ENCODE measurements around the gene RHOT2.

The RHOT2 gene

GRCh38 chr16:662597-662996 lies 5.3 kb upstream of the RHOT2 start:
- DNase-seq (ENCODE audit: low read depth): no peak
- TF ChIP-seq, protein P1, sequence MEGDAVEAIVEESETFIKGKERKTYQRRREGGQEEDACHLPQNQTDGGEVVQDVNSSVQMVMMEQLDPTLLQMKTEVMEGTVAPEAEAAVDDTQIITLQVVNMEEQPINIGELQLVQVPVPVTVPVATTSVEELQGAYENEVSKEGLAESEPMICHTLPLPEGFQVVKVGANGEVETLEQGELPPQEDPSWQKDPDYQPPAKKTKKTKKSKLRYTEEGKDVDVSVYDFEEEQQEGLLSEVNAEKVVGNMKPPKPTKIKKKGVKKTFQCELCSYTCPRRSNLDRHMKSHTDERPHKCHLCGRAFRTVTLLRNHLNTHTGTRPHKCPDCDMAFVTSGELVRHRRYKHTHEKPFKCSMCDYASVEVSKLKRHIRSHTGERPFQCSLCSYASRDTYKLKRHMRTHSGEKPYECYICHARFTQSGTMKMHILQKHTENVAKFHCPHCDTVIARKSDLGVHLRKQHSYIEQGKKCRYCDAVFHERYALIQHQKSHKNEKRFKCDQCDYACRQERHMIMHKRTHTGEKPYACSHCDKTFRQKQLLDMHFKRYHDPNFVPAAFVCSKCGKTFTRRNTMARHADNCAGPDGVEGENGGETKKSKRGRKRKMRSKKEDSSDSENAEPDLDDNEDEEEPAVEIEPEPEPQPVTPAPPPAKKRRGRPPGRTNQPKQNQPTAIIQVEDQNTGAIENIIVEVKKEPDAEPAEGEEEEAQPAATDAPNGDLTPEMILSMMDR (IDR thresholded peaks at IDR 0.05; ENCODE audit: insufficient read depth, low read depth, low read length, missing control alignments): no peak
- H3K4me3 ChIP-seq (ENCODE audit: low read depth, low read length): no peak overlapping the region

GRCh38 chr16:666572-666971 lies 1.4 kb upstream of the RHOT2 start:
- no peak for DNase-seq (ENCODE audit: low read depth)
- TF ChIP-seq, protein P1 (IDR thresholded peaks at IDR 0.05; ENCODE audit: insufficient read depth, low read depth, low read length, missing control alignments): no peak
- H3K4me3 ChIP-seq (ENCODE audit: low read depth, low read length): no peak overlapping the region

DNA sequence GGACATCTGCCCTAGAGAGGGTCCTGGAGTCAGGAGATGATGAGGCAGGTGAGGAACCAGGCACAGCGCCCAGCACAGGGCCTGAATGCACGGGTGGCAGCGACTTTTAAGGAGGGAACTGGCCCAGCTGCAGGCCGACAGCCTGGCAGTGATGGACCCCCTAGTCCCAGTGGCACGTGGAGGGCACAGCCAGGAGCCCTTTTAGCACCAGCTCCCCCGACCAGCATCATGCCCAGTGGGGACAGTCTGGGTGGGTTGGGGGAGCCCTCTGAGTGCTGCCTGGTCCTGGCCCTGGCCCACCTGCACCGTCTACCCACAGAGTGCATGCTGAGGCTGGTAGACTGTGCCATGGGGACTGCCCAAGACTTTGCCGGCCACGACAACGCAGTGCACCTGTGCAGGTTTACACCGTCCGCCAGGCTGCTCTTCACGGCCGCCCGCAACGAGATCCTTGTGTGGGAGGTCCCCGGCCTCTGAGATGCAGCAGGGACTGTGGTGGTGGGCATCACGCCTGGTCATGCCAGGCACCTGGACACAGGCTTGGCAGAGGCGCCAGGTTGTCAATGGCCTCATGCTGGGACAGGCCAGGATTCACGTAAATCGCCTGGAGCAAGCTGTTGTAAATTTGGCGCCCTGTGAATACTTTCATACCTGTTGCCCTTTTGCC lies 686 bp upstream of the RHOT2 start:
- TF ChIP-seq, protein P1 (IDR thresholded peaks at IDR 0.05; ENCODE audit: insufficient read depth, low read depth, low read length, missing control alignments): no peak
- H3K4me3 ChIP-seq (ENCODE audit: low read depth, low read length): peak overlapping the region; percentile 20
- DNase-seq (ENCODE audit: low read depth): no peak

GRCh38 chr16:668519-669171 lies 713 bp downstream of the RHOT2 start:
- DNase-seq (ENCODE audit: low read depth): no peak
- peak overlapping the region; percentile 71 for H3K4me3 ChIP-seq (ENCODE audit: low read depth, low read length)
- TF ChIP-seq, protein P1 (IDR thresholded peaks at IDR 0.05; ENCODE audit: insufficient read depth, low read depth, low read length, missing control alignments): no peak

GRCh38 chr16:669666-670065 lies 1.7 kb downstream of the RHOT2 start:
- TF ChIP-seq, protein P1 (IDR thresholded peaks at IDR 0.05; ENCODE audit: insufficient read depth, low read depth, low read length, missing control alignments): no peak
- no peak overlapping the region for H3K4me3 ChIP-seq (ENCODE audit: low read depth, low read length)
- DNase-seq (ENCODE audit: low read depth): no peak

- H3K4me3 ChIP-seq (ENCODE audit: low read depth, low read length): no peak overlapping the region
- TF ChIP-seq, protein P1 (IDR thresholded peaks at IDR 0.05; ENCODE audit: insufficient read depth, low read depth, low read length, missing control alignments): no peak
- no peak for DNase-seq (ENCODE audit: low read depth)
These were observed 2.8 kb downstream of the RHOT2 start for GRCh38 chr16:670485-671352.
